IPS-20b (cell line): ENCODE data around the gene PATE1.

Experiments
- H3K27ac ChIP-seq: one replicate; pipeline ENCODE4 v1.5.1; 2013; ENCODE audit warnings: low read length
- H3K27me3 ChIP-seq: 2 replicates; pipeline ENCODE4 v1.6.1; 2013; ENCODE audit warnings: mild to moderate bottlenecking, low read length, inconsistent platforms; ENCODE audit not compliant: insufficient read depth
- H3K36me3 ChIP-seq: 2 replicates; pipeline ENCODE4 v1.6.1; 2013; ENCODE audit warnings: low read depth, mild to moderate bottlenecking, inconsistent platforms, low read length, moderate library complexity; ENCODE audit not compliant: insufficient read depth
- H3K4me1 ChIP-seq: 2 replicates; pipeline ENCODE4 v1.6.1; 2013; ENCODE audit warnings: mild to moderate bottlenecking, control low read depth, inconsistent platforms, low read length, moderate library complexity; ENCODE audit not compliant: insufficient read depth
- H3K4me3 ChIP-seq: 2 replicates; pipeline ENCODE4 v1.5.1; 2013; ENCODE audit warnings: mild to moderate bottlenecking, low read length, inconsistent platforms
- H3K9ac ChIP-seq: 2 replicates; pipeline ENCODE4 v1.6.1; 2013; ENCODE audit warnings: low read depth, mild to moderate bottlenecking, inconsistent platforms, low read length, moderate library complexity
- H3K9me3 ChIP-seq: 2 replicates; pipeline ENCODE4 v1.6.1; 2013; ENCODE audit warnings: mild to moderate bottlenecking, low read depth, low read length, inconsistent platforms; ENCODE audit not compliant: insufficient read depth

Gene PATE1

GRCh38 chr11:125763483-125763882 lies 17.4 kb downstream of the PATE1 start:
- no peak overlapping the region for H3K4me3 ChIP-seq
- H3K9me3 ChIP-seq = no peaks in the 10 kb centered on the region
- no peaks in the 10 kb centered on the region for H3K27me3 ChIP-seq
- no peak overlapping the region for H3K9ac ChIP-seq
- H3K27ac ChIP-seq = no peak overlapping the region
- H3K4me1 ChIP-seq = no peaks in the 10 kb centered on the region
- H3K36me3 ChIP-seq = no peaks in the 10 kb centered on the region

GRCh38 chr11:125766251-125766650 lies 20.2 kb downstream of the PATE1 start:
- no peak overlapping the region for H3K4me3 ChIP-seq
- no peak overlapping the region for H3K27ac ChIP-seq
- no peaks in the 10 kb centered on the region for H3K9me3 ChIP-seq
- H3K36me3 ChIP-seq = no peaks in the 10 kb centered on the region
- H3K27me3 ChIP-seq = no peaks in the 10 kb centered on the region
- H3K4me1 ChIP-seq = no peaks in the 10 kb centered on the region
- H3K9ac ChIP-seq = no peak overlapping the region

GRCh38 chr11:125768336-125769046 lies 22.4 kb downstream of the PATE1 start:
- Histone ChIP-seq H3K27me3 (no peaks in the 10 kb centered on the region), H3K9me3 (no peaks in the 10 kb centered on the region), H3K4me1 (no peaks in the 10 kb centered on the region), H3K36me3 (no peaks in the 10 kb centered on the region), H3K4me3 (no peak overlapping the region), H3K27ac (no peak overlapping the region), H3K9ac (no peak overlapping the region)

DNA sequence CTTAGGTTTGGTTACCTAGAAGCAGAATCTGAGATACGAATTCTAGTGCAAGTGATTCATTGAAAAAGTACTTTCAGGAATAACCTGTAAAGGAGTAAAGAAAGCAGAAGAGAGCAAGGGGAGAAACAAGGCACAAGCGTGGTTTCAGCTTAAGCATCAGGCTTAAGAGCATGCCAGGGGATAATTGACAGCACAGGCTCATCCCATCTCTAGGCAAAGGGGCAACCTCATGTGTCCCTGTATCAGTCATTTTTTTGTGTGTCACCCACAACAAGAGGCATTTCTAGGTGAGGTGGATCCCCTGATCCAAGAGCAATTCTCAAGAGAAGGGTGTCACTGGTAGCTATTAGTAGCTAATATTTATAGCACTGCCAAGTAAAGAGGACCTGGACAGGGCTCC lies 24.5 kb downstream of the PATE1 start:
- H3K9ac ChIP-seq = no peak overlapping the region
- H3K27ac ChIP-seq = no peak overlapping the region
- no peaks in the 10 kb centered on the region for H3K9me3 ChIP-seq
- no peaks in the 10 kb centered on the region for H3K27me3 ChIP-seq
- H3K36me3 ChIP-seq = no peaks in the 10 kb centered on the region
- no peaks in the 10 kb centered on the region for H3K4me1 ChIP-seq
- no peak overlapping the region for H3K4me3 ChIP-seq

GRCh38 chr11:125772834-125773505 lies 26.9 kb downstream of the PATE1 start:
- Histone ChIP-seq H3K4me3 (no peak overlapping the region), H3K27ac (no peak overlapping the region), H3K27me3 (no peaks in the 10 kb centered on the region), H3K9me3 (no peaks in the 10 kb centered on the region), H3K4me1 (no peaks in the 10 kb centered on the region), H3K36me3 (no peaks in the 10 kb centered on the region), H3K9ac (no peak overlapping the region)

- H3K4me1 ChIP-seq = no peaks in the 10 kb centered on the region
- H3K9ac ChIP-seq = no peak overlapping the region
- no peak overlapping the region for H3K27ac ChIP-seq
- H3K27me3 ChIP-seq = no peaks in the 10 kb centered on the region
- H3K36me3 ChIP-seq = no peaks in the 10 kb centered on the region
- no peak overlapping the region for H3K4me3 ChIP-seq
- no peaks in the 10 kb centered on the region for H3K9me3 ChIP-seq
Measured at GRCh38 chr11:125773516-125773915, 27.4 kb downstream of the PATE1 start.

GRCh38 chr11:125777309-125777708 lies 31.2 kb downstream of the PATE1 start:
- Histone ChIP-seq H3K9ac (no peak overlapping the region), H3K4me3 (no peak overlapping the region), H3K9me3 (no peaks in the 10 kb centered on the region), H3K4me1 (no peaks in the 10 kb centered on the region), H3K27ac (no peak overlapping the region), H3K36me3 (no peaks in the 10 kb centered on the region), H3K27me3 (no peaks in the 10 kb centered on the region)

- H3K4me1 ChIP-seq = no peaks in the 10 kb centered on the region
- H3K4me3 ChIP-seq = no peak within 1 kb of the TSS
- no peaks in the 10 kb centered on the region for H3K27me3 ChIP-seq
- no peaks in the 10 kb centered on the region for H3K9me3 ChIP-seq
- no peak within 1 kb of the TSS for H3K9ac ChIP-seq
- H3K36me3 ChIP-seq = no peaks in the 10 kb centered on the region
- no peak within 1 kb of the TSS for H3K27ac ChIP-seq
Measured at GRCh38 chr11:125778728-125779127, 32.6 kb downstream of the PATE1 start, which contains the start of gene PATE2. TSS of gene PATE2 (minus strand) at chr11:125778828. CDS start at chr11:125778773, 55 bp downstream.

GRCh38 chr11:125784678-125785077 lies 38.6 kb downstream of the PATE1 start:
- Histone ChIP-seq H3K4me3 (no peak overlapping the region), H3K9me3 (no peaks in the 10 kb centered on the region), H3K4me1 (no peaks in the 10 kb centered on the region), H3K36me3 (no peaks in the 10 kb centered on the region), H3K27ac (no peak overlapping the region), H3K9ac (no peak overlapping the region), H3K27me3 (no peaks in the 10 kb centered on the region; the same call in 1 of the 2 replicates)

GRCh38 chr11:125787827-125788226 lies 41.7 kb downstream of the PATE1 start, which contains the start of gene PATE3:
TSS of gene PATE3 (plus strand) at chr11:125788127. CDS start at chr11:125788152, 25 bp downstream.
- no peaks in the 10 kb centered on the region for H3K9me3 ChIP-seq
- no peak within 1 kb of the TSS for H3K4me3 ChIP-seq
- H3K9ac ChIP-seq = no peak within 1 kb of the TSS
- no peaks in the 10 kb centered on the region for H3K4me1 ChIP-seq
- no peaks in the 10 kb centered on the region for H3K36me3 ChIP-seq
- no peaks in the 10 kb centered on the region; the same call in 1 of the 2 replicates for H3K27me3 ChIP-seq
- no peak within 1 kb of the TSS for H3K27ac ChIP-seq

- Histone ChIP-seq H3K4me3 (no peak overlapping the region), H3K9me3 (peaks cover 5% of the 10 kb centered on the region; the same call in 1 of the 2 replicates), H3K9ac (no peak overlapping the region), H3K36me3 (no peaks in the 10 kb centered on the region), H3K27me3 (no peaks in the 10 kb centered on the region; the same call in 1 of the 2 replicates), H3K4me1 (no peaks in the 10 kb centered on the region), H3K27ac (no peak overlapping the region)
Measured at GRCh38 chr11:125790825-125791224, 44.7 kb downstream of the PATE1 start.

DNA sequence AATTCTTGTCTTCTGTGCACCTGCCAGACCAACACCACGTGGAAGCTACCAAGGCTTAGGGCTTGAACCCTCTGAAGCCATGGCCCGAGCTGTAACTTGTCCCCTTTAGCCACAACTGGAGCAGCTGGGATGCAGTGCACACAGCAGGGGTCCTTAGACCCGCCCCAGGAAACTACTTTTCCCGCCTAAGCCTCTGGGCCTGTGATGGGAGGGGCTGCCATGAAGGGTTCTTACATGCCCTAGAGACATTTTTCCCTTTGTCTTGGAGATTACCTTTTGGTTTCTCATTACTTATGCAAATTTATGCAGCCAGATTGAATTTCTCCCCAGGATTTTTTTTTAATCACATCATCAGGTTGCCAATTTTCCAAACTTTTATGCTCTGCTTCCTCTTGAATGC lies 51.6 kb downstream of the PATE1 start:
- H3K27me3 ChIP-seq = no peaks in the 10 kb centered on the region
- H3K36me3 ChIP-seq = no peaks in the 10 kb centered on the region
- H3K4me1 ChIP-seq = no peaks in the 10 kb centered on the region
- H3K9me3 ChIP-seq = peaks cover 18% of the 10 kb centered on the region
- no peak overlapping the region for H3K27ac ChIP-seq
- H3K9ac ChIP-seq = no peak overlapping the region
- H3K4me3 ChIP-seq = no peak overlapping the region
